PFSK-1 (cell line): ENCODE data around the gene ANKS1A.

Experiments used
- FOXP2 ChIP-seq: optimal IDR thresholded peaks from 2 replicates; pipeline ENCODE3; 2011; ENCODE audit warnings: borderline replicate concordance, control low read depth, inconsistent platforms; ENCODE audit not compliant: insufficient read depth; ENCODE audit errors: extremely low read length, extremely low read depth
- POLR2AphosphoS5 ChIP-seq: IDR thresholded peaks from 2 replicates; pipeline ENCODE4 v1.6.1; 2012; ENCODE audit warnings: low read depth, mild to moderate bottlenecking, control low read depth, low read length, moderate library complexity
- REST ChIP-seq, 2 experiments: IDR thresholded peaks; 2 replicates each; pipeline versions ENCODE4 v1.6.1 to v1.8.0; 2011 to 2012; ENCODE audit warnings: low read depth in 2 of 2, low read length in 2 of 2, control low read depth in 1 of 2, inconsistent platforms in 1 of 2, mild to moderate bottlenecking in 1 of 2, moderate library complexity in 1 of 2; ENCODE audit not compliant: insufficient read depth in 1 of 2
- SIN3A ChIP-seq: IDR thresholded peaks from 2 replicates; pipeline ENCODE4 v1.6.1; 2012; ENCODE audit warnings: mild to moderate bottlenecking, low read length, moderate library complexity, borderline replicate concordance; ENCODE audit not compliant: insufficient read depth
- TAF1 ChIP-seq: IDR thresholded peaks from 2 replicates; pipeline ENCODE4 v1.6.1; 2012; ENCODE audit warnings: low read length, control low read depth, borderline replicate concordance; ENCODE audit not compliant: insufficient read depth

Gene ANKS1A

GRCh38 chr6:34958734-34959133, 69.7 kb downstream of the ANKS1A start:
- TF ChIP-seq SIN3A (no peak), FOXP2 (no peak), REST (IDR thresholded peaks at IDR 0.05; ENCODE audit: insufficient read depth in 1 of 2, low read depth in 2 of 2, low read length in 2 of 2) (no peak), POLR2AphosphoS5 (no peak), TAF1 (no peak)

GRCh38 chr6:34959224-34959623, 70.2 kb downstream of the ANKS1A start:
- no peak for TF ChIP-seq TAF1
- TF ChIP-seq FOXP2, result no peak
- no peak for TF ChIP-seq POLR2AphosphoS5
- TF ChIP-seq SIN3A, result no peak
- no peak for TF ChIP-seq REST (IDR thresholded peaks at IDR 0.05; ENCODE audit: insufficient read depth in 1 of 2, low read depth in 2 of 2, low read length in 2 of 2)

- TF ChIP-seq POLR2AphosphoS5 (no peak), TAF1 (no peak), SIN3A (no peak), REST (IDR thresholded peaks at IDR 0.05; ENCODE audit: insufficient read depth in 1 of 2, low read depth in 2 of 2, low read length in 2 of 2) (no peak), FOXP2 (no peak)
Measured at GRCh38 chr6:34961082-34961481, 72.0 kb downstream of the ANKS1A start.

- TF ChIP-seq REST (IDR thresholded peaks at IDR 0.05; ENCODE audit: insufficient read depth in 1 of 2, low read depth in 2 of 2, low read length in 2 of 2), result no peak
- no peak for TF ChIP-seq SIN3A
- no peak for TF ChIP-seq FOXP2
- no peak for TF ChIP-seq POLR2AphosphoS5
- TF ChIP-seq TAF1, result no peak
Measured at GRCh38 chr6:34961574-34961973, 72.5 kb downstream of the ANKS1A start.

- TF ChIP-seq REST (IDR thresholded peaks at IDR 0.05; ENCODE audit: insufficient read depth in 1 of 2, low read depth in 2 of 2, low read length in 2 of 2), result no peak
- TF ChIP-seq SIN3A, result no peak
- TF ChIP-seq TAF1, result no peak
- TF ChIP-seq FOXP2, result no peak
- no peak for TF ChIP-seq POLR2AphosphoS5
Measured at GRCh38 chr6:34964564-34964963, 75.5 kb downstream of the ANKS1A start.
